Loucy (cell line): Measurements from ENCODE around the gene NFASC.

Experiments used
- H2AFZ ChIP-seq: fragments of 200-600 bp; sonication (generic); 2 replicates; pipeline ENCODE4 v1.6.0; 2016; ENCODE audit warnings: antibody characterized with exemption, mild to moderate bottlenecking, low read length, moderate library complexity
- H3F3A ChIP-seq: fragments of 200-600 bp; 2 replicates; pipeline ENCODE4 v1.6.0; 2016; ENCODE audit warnings: antibody characterized with exemption, low read depth, mild to moderate bottlenecking
- H3K27me3 ChIP-seq: fragments of 200-600 bp; sonication (generic); 2 replicates; pipeline ENCODE4 v1.6.1; 2014; ENCODE audit warnings: low read length, mild to moderate bottlenecking; ENCODE audit not compliant: insufficient read depth, poor library complexity, severe bottlenecking
- H3K36me3 ChIP-seq: fragments of 200-600 bp; sonication (generic); 2 replicates; pipeline ENCODE4 v1.6.1; 2016; ENCODE audit warnings: low read length; ENCODE audit not compliant: insufficient read depth
- H3K4me1 ChIP-seq: fragments of 200-600 bp; sonication (generic); 2 replicates; pipeline ENCODE4 v1.5.1; 2014; ENCODE audit warnings: low read length, mild to moderate bottlenecking; ENCODE audit not compliant: insufficient read depth, poor library complexity, severe bottlenecking
- H3K4me2 ChIP-seq: fragments of 200-600 bp; sonication (generic); 2 replicates; pipeline ENCODE4 v1.6.0; 2014; ENCODE audit warnings: antibody characterized with exemption, low read length, low read depth, mild to moderate bottlenecking; ENCODE audit not compliant: poor library complexity, severe bottlenecking
- H3K4me3 ChIP-seq: fragments of 200-600 bp; sonication (generic); 2 replicates; pipeline ENCODE4 v1.5.1; 2014; ENCODE audit warnings: low read length, mild to moderate bottlenecking, mixed read lengths; ENCODE audit not compliant: poor library complexity, severe bottlenecking
- H3K79me2 ChIP-seq: fragments of 200-600 bp; sonication (generic); 2 replicates; pipeline ENCODE4 v1.6.1; 2014; ENCODE audit warnings: low read length; ENCODE audit not compliant: insufficient read depth
- H3K9ac ChIP-seq: fragments of 200-600 bp; sonication (generic); 2 replicates; pipeline ENCODE4 v1.6.0; 2014; ENCODE audit warnings: mild to moderate bottlenecking, low read depth, low read length, moderate library complexity; ENCODE audit not compliant: poor library complexity, severe bottlenecking
- H3K9me2 ChIP-seq: fragments of 200-600 bp; sonication (generic); replicated peaks from 2 replicates; pipeline ENCODE4 v1.6.1; 2016; ENCODE audit warnings: low read depth, low read length, mixed read lengths
- H3K9me3 ChIP-seq: fragments of 200-600 bp; sonication (generic); 2 replicates; pipeline ENCODE4 v1.6.1; 2014; ENCODE audit warnings: mild to moderate bottlenecking, antibody characterized with exemption, low read length, low read depth; ENCODE audit not compliant: insufficient read depth
- H4K20me1 ChIP-seq: fragments of 200-600 bp; sonication (generic); 2 replicates; pipeline ENCODE4 v1.6.0; 2014; ENCODE audit warnings: antibody characterized with exemption, low read length, mild to moderate bottlenecking; ENCODE audit not compliant: insufficient read depth, poor library complexity, severe bottlenecking
- EZH2phosphoT487 ChIP-seq: fragments of 200-600 bp; IDR thresholded peaks from 2 replicates; pipeline ENCODE4 v1.6.1; 2018; ENCODE audit warnings: antibody characterized with exemption, mild to moderate bottlenecking, moderate library complexity, borderline replicate concordance
- TF ChIP-seq, protein P1 (sequence below): fragments of 200-600 bp; sonication (generic); conservative IDR thresholded peaks from 2 replicates; pipeline ENCODE4 v1.5.1; 2014; ENCODE audit warnings: mild to moderate bottlenecking, antibody characterized with exemption, low read length

Gene NFASC

GRCh38 chr1:204992998-204993314 is 122.3 kb downstream of the NFASC start:
- TF ChIP-seq, protein P1, sequence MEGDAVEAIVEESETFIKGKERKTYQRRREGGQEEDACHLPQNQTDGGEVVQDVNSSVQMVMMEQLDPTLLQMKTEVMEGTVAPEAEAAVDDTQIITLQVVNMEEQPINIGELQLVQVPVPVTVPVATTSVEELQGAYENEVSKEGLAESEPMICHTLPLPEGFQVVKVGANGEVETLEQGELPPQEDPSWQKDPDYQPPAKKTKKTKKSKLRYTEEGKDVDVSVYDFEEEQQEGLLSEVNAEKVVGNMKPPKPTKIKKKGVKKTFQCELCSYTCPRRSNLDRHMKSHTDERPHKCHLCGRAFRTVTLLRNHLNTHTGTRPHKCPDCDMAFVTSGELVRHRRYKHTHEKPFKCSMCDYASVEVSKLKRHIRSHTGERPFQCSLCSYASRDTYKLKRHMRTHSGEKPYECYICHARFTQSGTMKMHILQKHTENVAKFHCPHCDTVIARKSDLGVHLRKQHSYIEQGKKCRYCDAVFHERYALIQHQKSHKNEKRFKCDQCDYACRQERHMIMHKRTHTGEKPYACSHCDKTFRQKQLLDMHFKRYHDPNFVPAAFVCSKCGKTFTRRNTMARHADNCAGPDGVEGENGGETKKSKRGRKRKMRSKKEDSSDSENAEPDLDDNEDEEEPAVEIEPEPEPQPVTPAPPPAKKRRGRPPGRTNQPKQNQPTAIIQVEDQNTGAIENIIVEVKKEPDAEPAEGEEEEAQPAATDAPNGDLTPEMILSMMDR: no peak
- no peak for TF ChIP-seq EZH2phosphoT487
- no peaks in the 10 kb centered on the region for H3K27me3 ChIP-seq
- H3F3A ChIP-seq: no peaks in the 10 kb centered on the region
- H3K9me2 ChIP-seq: no peaks in the 10 kb centered on the region
- peak overlapping the region; percentile 37 for H3K4me2 ChIP-seq
- no peak overlapping the region for H3K9ac ChIP-seq
- no peak overlapping the region for H3K4me3 ChIP-seq
- no peaks in the 10 kb centered on the region for H3K79me2 ChIP-seq
- H3K9me3 ChIP-seq: no peaks in the 10 kb centered on the region
- 0 out of 2 replicates have a peak overlapping the region, but pooled peaks have one; percentile 8 for H2AFZ ChIP-seq
- peaks cover 53% of the 10 kb centered on the region for H3K4me1 ChIP-seq
- no peaks in the 10 kb centered on the region for H4K20me1 ChIP-seq
- H3K36me3 ChIP-seq: no peaks in the 10 kb centered on the region

DNA sequence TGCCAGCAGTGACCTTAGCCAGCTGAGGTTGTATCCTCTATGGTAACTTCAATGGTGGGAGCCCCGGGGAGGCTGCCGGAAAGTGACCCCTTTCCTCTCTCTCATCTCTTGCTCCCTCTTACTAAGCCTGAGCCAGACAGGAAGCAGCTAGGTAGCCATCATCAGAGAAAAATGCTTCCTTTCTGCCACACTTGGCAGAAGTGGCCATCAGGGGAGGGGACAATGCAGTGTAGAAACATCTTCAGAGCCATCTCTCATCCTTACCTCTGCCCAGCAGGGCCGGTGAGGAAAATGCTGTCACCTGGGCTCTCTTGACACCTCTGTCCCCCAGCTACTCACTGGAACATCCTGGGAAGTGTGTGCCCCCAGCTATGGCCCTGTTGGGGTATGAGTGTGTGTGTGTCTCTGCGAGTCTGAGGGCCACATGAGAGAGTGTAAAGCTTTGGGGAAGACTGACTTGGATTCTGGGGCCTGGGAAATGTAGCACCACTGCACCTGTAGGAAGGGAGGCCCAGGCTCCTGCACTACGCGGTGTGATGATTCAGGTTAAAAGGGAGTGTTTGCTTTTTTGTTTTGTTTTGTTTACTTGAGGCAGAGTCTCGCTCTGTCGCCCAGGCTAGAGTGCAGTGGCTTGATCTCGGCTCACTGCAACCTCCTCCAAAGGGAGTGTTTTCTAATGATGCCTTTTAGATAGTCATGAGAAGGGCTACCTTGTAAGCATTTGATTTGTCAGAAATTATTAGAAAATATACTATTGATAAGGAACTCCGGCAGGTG is 123.6 kb downstream of the NFASC start:
- H3K27me3 ChIP-seq: no peaks in the 10 kb centered on the region
- H3K9me2 ChIP-seq: no peaks in the 10 kb centered on the region
- H3K4me1 ChIP-seq: peaks cover 62% of the 10 kb centered on the region
- H3K79me2 ChIP-seq: no peaks in the 10 kb centered on the region
- H3K4me2 ChIP-seq: no peak overlapping the region
- no peaks in the 10 kb centered on the region for H4K20me1 ChIP-seq
- no peaks in the 10 kb centered on the region for H3K9me3 ChIP-seq
- TF ChIP-seq, protein P1: no peak
- no peak for TF ChIP-seq EZH2phosphoT487
- H2AFZ ChIP-seq: peak overlapping the region; percentile 66
- H3K36me3 ChIP-seq: no peaks in the 10 kb centered on the region
- no peak overlapping the region for H3K9ac ChIP-seq
- H3K4me3 ChIP-seq: no peak overlapping the region
- H3F3A ChIP-seq: no peaks in the 10 kb centered on the region

DNA sequence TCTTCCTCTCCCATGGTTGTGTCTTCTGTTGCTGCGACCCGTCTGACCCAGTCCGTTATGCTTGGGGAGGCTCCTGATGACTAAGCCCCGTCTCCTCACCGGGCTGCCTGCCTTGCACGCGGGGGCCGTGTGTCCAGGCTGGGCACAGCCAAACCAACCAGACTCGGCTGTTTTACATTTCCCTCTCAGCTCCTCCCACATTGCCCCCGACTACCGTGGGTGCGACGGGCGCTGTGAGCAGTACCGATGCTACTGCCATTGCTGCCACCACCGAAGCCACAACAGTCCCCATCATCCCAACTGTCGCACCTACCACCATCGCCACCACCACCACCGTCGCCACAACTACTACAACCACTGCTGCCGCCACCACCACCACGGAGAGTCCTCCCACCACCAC is 126.3 kb downstream of the NFASC start:
- no peaks in the 10 kb centered on the region for H3K27me3 ChIP-seq
- no peaks in the 10 kb centered on the region for H3K9me3 ChIP-seq
- H3K79me2 ChIP-seq: no peaks in the 10 kb centered on the region
- no peaks in the 10 kb centered on the region for H3K36me3 ChIP-seq
- H3K4me3 ChIP-seq: no peak overlapping the region
- H4K20me1 ChIP-seq: no peaks in the 10 kb centered on the region
- no peak overlapping the region for H2AFZ ChIP-seq
- no peak overlapping the region for H3K9ac ChIP-seq
- no peaks in the 10 kb centered on the region for H3K9me2 ChIP-seq
- TF ChIP-seq, protein P1: no peak
- TF ChIP-seq EZH2phosphoT487: no peak
- H3K4me1 ChIP-seq: peaks cover 58% of the 10 kb centered on the region
- H3F3A ChIP-seq: no peaks in the 10 kb centered on the region
- no peak overlapping the region for H3K4me2 ChIP-seq
